ENCODE data around the gene CHMP3.
"Not testable (repeated sequence)": the region's sequence is repeated elsewhere in the genome, so short reads cannot be mapped to it uniquely, and the experiment has no call there.

The CHMP3 gene

GRCh38 chr2:86548165-86548912, 14.9 kb downstream of the CHMP3 start:
- H3K36me3 ChIP-seq (ENCODE audit: control insufficient read depth, insufficient read depth, low read length); H3K4me1 ChIP-seq (ENCODE audit: control insufficient read depth, insufficient read depth, low read length); H3K9ac ChIP-seq (ENCODE audit: low read length); H3K4me3 ChIP-seq (ENCODE audit: low read length); H3K27me3 ChIP-seq (ENCODE audit: control insufficient read depth, insufficient read depth, low read length); H3K9me3 ChIP-seq (ENCODE audit: control insufficient read depth, low read length): not testable (repeated sequence)

GRCh38 chr2:86545296-86545924, 17.8 kb downstream of the CHMP3 start:
- not testable (repeated sequence) for H3K9me3 ChIP-seq (ENCODE audit: control insufficient read depth, low read length); H3K4me1 ChIP-seq (ENCODE audit: control insufficient read depth, insufficient read depth, low read length); H3K9ac ChIP-seq (ENCODE audit: low read length); H3K4me3 ChIP-seq (ENCODE audit: low read length); H3K27me3 ChIP-seq (ENCODE audit: control insufficient read depth, insufficient read depth, low read length); H3K36me3 ChIP-seq (ENCODE audit: control insufficient read depth, insufficient read depth, low read length)

- not testable (repeated sequence) for H3K9me3 ChIP-seq (ENCODE audit: control insufficient read depth, low read length); H3K9ac ChIP-seq (ENCODE audit: low read length); H3K4me3 ChIP-seq (ENCODE audit: low read length)
Observed at GRCh38 chr2:86544278-86545099, 18.8 kb downstream of the CHMP3 start.

GRCh38 chr2:86543793-86544192, 19.4 kb downstream of the CHMP3 start:
- Histone ChIP-seq H3K27me3 (ENCODE audit: control insufficient read depth, insufficient read depth, low read length) (no peaks in the 10 kb centered on the region), H3K9ac (ENCODE audit: low read length) (no peak overlapping the region), H3K9me3 (ENCODE audit: control insufficient read depth, low read length) (no peaks in the 10 kb centered on the region), H3K4me3 (ENCODE audit: low read length) (no peak overlapping the region), H3K4me1 (ENCODE audit: control insufficient read depth, insufficient read depth, low read length) (no peaks in the 10 kb centered on the region), H3K36me3 (ENCODE audit: control insufficient read depth, insufficient read depth, low read length) (no peaks in the 10 kb centered on the region)

More at GRCh38 chr2:86544278-86545099, 18.8 kb downstream of the CHMP3 start:
- not testable (repeated sequence) for H3K4me1 ChIP-seq (ENCODE audit: control insufficient read depth, insufficient read depth, low read length); H3K27me3 ChIP-seq (ENCODE audit: control insufficient read depth, insufficient read depth, low read length); H3K36me3 ChIP-seq (ENCODE audit: control insufficient read depth, insufficient read depth, low read length)

- H3K9me3 ChIP-seq (ENCODE audit: control insufficient read depth, low read length): no peaks in the 10 kb centered on the region
- no peak overlapping the region for H3K4me3 ChIP-seq (ENCODE audit: low read length)
- H3K4me1 ChIP-seq (ENCODE audit: control insufficient read depth, insufficient read depth, low read length): no peaks in the 10 kb centered on the region
- no peak overlapping the region for H3K9ac ChIP-seq (ENCODE audit: low read length)
- no peaks in the 10 kb centered on the region for H3K27me3 ChIP-seq (ENCODE audit: control insufficient read depth, insufficient read depth, low read length)
- H3K36me3 ChIP-seq (ENCODE audit: control insufficient read depth, insufficient read depth, low read length): no peaks in the 10 kb centered on the region
Observed at GRCh38 chr2:86543335-86543734, 19.9 kb downstream of the CHMP3 start.

- Histone ChIP-seq H3K4me1 (ENCODE audit: control insufficient read depth, insufficient read depth, low read length) (no peaks in the 10 kb centered on the region), H3K9me3 (ENCODE audit: control insufficient read depth, low read length) (no peaks in the 10 kb centered on the region), H3K27me3 (ENCODE audit: control insufficient read depth, insufficient read depth, low read length) (no peaks in the 10 kb centered on the region), H3K9ac (ENCODE audit: low read length) (no peak overlapping the region), H3K36me3 (ENCODE audit: control insufficient read depth, insufficient read depth, low read length) (no peaks in the 10 kb centered on the region), H3K4me3 (ENCODE audit: low read length) (no peak overlapping the region)
Observed at GRCh38 chr2:86542814-86543213, 20.4 kb downstream of the CHMP3 start.

GRCh38 chr2:86541334-86541733, 21.9 kb downstream of the CHMP3 start:
- Histone ChIP-seq H3K9me3 (ENCODE audit: control insufficient read depth, low read length) (no peaks in the 10 kb centered on the region), H3K4me1 (ENCODE audit: control insufficient read depth, insufficient read depth, low read length) (no peaks in the 10 kb centered on the region), H3K4me3 (ENCODE audit: low read length) (no peak overlapping the region), H3K27me3 (ENCODE audit: control insufficient read depth, insufficient read depth, low read length) (no peaks in the 10 kb centered on the region), H3K36me3 (ENCODE audit: control insufficient read depth, insufficient read depth, low read length) (no peaks in the 10 kb centered on the region), H3K9ac (ENCODE audit: low read length) (no peak overlapping the region)

- Histone ChIP-seq H3K9ac (ENCODE audit: low read length) (no peak overlapping the region), H3K27me3 (ENCODE audit: control insufficient read depth, insufficient read depth, low read length) (no peaks in the 10 kb centered on the region), H3K36me3 (ENCODE audit: control insufficient read depth, insufficient read depth, low read length) (no peaks in the 10 kb centered on the region), H3K9me3 (ENCODE audit: control insufficient read depth, low read length) (no peaks in the 10 kb centered on the region), H3K4me3 (ENCODE audit: low read length) (no peak overlapping the region), H3K4me1 (ENCODE audit: control insufficient read depth, insufficient read depth, low read length) (no peaks in the 10 kb centered on the region)
Observed at GRCh38 chr2:86533589-86533988, 29.7 kb downstream of the CHMP3 start.

GRCh38 chr2:86525421-86526340, 37.6 kb downstream of the CHMP3 start:
- H3K9ac ChIP-seq (ENCODE audit: low read length): no peak overlapping the region
- no peaks in the 10 kb centered on the region for H3K9me3 ChIP-seq (ENCODE audit: control insufficient read depth, low read length)
- H3K27me3 ChIP-seq (ENCODE audit: control insufficient read depth, insufficient read depth, low read length): no peaks in the 10 kb centered on the region
- H3K36me3 ChIP-seq (ENCODE audit: control insufficient read depth, insufficient read depth, low read length): no peaks in the 10 kb centered on the region
- no peaks in the 10 kb centered on the region for H3K4me1 ChIP-seq (ENCODE audit: control insufficient read depth, insufficient read depth, low read length)
- no peak overlapping the region for H3K4me3 ChIP-seq (ENCODE audit: low read length)

- no peaks in the 10 kb centered on the region for H3K36me3 ChIP-seq (ENCODE audit: control insufficient read depth, insufficient read depth, low read length)
- no peaks in the 10 kb centered on the region for H3K9me3 ChIP-seq (ENCODE audit: control insufficient read depth, low read length)
- no peak overlapping the region for H3K4me3 ChIP-seq (ENCODE audit: low read length)
- no peaks in the 10 kb centered on the region for H3K4me1 ChIP-seq (ENCODE audit: control insufficient read depth, insufficient read depth, low read length)
- no peaks in the 10 kb centered on the region for H3K27me3 ChIP-seq (ENCODE audit: control insufficient read depth, insufficient read depth, low read length)
- no peak overlapping the region for H3K9ac ChIP-seq (ENCODE audit: low read length)
Observed at GRCh38 chr2:86523491-86523890, 39.8 kb downstream of the CHMP3 start.

- Histone ChIP-seq H3K36me3 (ENCODE audit: control insufficient read depth, insufficient read depth, low read length) (no peaks in the 10 kb centered on the region), H3K9ac (ENCODE audit: low read length) (no peak overlapping the region), H3K27me3 (ENCODE audit: control insufficient read depth, insufficient read depth, low read length) (no peaks in the 10 kb centered on the region), H3K4me1 (ENCODE audit: control insufficient read depth, insufficient read depth, low read length) (no peaks in the 10 kb centered on the region), H3K4me3 (ENCODE audit: low read length) (no peak overlapping the region), H3K9me3 (ENCODE audit: control insufficient read depth, low read length) (no peaks in the 10 kb centered on the region)
Observed at GRCh38 chr2:86522711-86523110, 40.5 kb downstream of the CHMP3 start.
